ENCODE data around the gene SPDYC.
"Not testable (repeated sequence)": the region's sequence is repeated elsewhere in the genome, so short reads cannot be mapped to it uniquely, and the experiment has no call there.

Gene SPDYC

DNA sequence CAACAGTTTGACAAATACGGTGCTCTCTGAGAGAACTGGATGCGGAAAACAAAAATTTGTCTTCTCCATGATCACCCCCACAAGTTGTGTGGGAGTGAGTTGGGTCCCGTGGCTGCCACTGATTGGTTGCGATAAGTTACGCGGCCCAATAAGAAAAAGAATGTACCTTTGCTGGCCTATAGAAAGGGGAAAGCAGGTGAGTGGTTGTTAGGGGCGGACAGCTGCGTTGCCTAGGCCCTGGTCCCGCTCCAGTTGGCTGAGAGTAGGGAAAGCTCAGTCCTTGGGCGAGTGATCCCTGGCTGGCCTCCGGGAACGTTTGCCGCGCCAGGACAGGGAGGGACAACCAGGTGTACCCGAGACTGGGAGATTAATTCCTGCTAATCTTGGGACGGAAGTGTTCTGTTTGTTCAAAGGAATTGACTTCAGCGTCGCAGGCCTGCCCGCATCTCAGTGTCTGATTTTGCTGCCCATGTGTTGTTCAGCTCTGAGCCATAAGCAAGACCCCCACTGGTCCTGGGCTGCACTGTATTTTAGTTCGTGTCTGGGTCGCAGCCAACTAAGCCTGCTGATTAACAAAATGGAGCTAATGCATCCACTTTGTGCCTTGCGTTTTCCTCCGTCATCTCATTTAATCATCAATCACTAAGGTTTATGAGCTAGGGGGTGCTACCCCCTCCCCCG lies 34.9 kb upstream of the SPDYC start:
- peak; percentile 50 to 71 (median 63) for DNase-seq

DNA sequence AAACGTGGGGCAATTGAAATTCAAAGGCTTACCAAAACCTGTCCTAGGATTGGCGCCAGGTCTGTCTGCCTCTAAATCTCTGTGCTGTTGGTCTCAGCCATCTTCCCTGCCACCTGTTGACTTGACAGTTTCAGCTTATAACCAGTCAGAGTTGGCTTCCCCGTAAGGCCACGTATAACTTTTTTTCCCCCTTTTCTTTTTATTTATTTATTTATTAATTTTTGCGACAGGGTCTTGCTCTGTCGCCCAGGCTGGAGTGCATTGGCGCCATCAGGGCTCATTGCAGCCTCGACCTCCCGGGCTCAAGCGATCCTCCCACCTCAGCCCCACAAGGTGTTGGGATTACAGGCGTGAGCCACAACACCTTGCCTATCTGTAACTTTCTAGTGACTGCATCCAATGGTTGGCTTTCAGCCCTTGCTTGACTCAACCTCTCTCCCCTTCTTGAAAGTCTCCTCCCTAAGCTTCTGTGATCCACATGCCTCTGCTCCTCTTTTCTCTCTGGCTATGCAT lies 34.3 kb upstream of the SPDYC start:
- DNase-seq, result no peak

- no peak for DNase-seq
These were observed 33.4 kb upstream of the SPDYC start for GRCh38 chr11:65136515-65137096.

GRCh38 chr11:65141896-65142494 lies 28.0 kb upstream of the SPDYC start:
- DNase-seq, result no peak

DNA sequence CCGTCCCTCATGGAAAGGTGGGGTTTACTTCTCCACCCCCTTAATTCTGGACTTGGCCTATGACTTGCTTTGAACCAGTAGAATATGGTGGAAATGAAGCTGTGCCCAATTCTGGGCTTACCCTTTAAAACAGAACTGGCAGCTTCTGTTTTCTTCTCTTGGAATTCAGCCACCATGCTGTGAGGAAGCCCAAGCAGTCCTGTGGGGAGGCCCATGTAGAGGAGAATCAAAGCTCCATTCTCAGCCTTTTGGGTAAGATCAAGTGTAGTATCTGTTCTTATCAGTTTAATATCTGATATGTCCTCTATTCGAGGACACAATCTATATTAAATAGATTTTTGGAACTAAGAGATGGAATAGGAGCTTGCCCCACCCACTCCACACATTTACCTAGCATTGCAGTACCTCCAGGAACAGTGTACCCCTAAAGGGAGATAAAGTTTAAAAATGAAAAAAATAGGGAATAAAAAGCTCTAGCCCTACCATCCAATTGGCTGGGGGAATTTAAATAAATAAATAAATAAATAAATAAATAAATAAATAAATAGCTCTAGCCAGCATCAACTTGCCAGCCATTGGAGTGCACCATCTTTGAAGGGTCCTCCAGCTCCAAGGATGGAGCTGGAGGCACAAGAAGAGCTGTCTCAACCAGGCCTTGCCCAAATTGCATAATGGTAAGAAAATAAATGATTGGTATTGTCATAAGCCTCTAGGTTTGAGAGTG lies 22.5 kb upstream of the SPDYC start:
- no peak for DNase-seq

- DNase-seq, result no peak
These were observed 21.4 kb upstream of the SPDYC start for GRCh38 chr11:65148657-65149056.

DNA sequence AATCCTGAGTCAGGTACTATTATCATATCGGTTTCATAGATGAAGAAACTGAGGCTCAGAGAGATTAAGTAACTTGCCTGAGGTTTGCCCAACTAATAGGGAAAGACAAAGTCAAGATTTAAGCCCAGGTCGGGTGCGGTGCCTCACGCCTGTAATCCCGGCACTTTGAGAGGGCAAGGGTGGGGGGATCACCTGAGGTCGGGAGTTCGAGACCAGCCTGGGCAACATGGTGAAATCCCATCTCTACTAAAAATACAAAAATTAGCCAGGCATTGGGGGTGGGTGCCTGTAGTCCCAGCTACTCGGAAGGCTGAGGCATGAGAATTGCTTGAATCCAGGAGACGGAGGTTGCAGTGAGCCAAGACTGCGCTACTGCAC lies 19.9 kb upstream of the SPDYC start:
- DNase-seq, result not testable (repeated sequence)

DNA sequence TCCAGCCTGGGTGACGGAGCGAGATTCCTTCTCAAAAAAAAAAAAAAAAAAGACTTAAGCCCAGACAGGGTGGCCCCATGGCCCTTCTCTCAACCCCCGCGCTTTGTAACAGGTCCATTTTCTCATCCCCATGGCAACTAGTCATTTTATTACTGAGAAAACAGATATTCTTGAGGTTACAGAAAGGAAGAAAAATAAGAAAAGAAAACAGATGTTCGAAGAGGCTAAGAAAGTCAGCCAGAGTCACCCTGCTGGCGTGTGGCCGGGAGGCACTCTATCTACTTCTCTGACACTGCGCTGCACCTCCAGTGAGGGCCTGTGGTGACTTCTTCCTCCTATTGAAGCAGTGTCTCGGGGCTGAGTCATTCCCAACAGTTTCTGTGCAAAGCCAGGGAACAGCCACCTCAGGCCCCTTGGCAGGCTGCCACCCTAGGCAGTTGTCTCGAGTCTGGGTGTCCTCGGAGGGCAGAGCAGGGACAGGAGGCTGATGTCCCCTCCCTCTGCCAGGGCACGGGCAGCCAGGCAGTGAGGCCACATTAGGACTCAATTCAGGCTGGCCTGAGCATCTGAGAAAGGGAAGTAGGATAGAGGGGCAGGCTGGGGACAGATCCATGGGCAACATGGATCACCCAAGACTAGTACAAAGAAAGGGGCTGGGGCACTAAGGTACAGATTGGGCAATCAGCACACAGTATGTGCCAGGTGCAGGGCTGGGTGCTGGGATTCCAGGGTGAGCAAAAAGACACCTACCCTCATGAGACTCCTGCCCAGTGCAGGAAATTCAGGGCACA lies 19.3 kb upstream of the SPDYC start:
- DNase-seq, result no peak

DNA sequence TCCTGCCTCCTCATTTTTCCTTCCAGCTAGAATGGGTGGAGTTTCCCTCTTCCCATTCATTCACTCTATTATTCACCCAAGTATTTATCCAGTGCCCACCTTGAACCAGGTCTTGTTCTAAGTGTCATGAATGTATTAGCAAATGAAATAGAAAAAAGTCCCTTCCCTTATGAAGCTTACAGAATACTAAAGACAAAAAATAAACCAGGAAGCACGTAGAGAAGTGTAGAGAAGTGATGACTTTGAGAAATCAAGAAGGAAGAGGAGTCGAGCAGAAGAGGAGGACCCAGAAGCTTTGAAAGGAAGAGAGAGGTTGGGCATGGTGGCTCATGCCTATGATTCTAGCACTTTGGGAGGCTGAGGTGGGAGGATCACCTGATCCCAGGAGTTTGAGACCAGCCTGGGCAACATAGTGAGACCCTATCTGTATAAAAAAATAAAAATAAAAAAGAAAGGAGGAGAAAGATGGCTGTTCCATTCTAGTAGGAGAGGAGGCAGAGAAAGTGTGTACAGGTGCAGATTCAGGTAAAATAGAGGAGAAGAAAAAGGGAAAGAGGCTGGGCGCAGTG lies 18.6 kb upstream of the SPDYC start:
- no peak for DNase-seq

GRCh38 chr11:65152122-65152521 lies 17.9 kb upstream of the SPDYC start:
- DNase-seq, result no peak

- DNase-seq, result no peak
These were observed 13.8 kb upstream of the SPDYC start for GRCh38 chr11:65156256-65156655.

DNA sequence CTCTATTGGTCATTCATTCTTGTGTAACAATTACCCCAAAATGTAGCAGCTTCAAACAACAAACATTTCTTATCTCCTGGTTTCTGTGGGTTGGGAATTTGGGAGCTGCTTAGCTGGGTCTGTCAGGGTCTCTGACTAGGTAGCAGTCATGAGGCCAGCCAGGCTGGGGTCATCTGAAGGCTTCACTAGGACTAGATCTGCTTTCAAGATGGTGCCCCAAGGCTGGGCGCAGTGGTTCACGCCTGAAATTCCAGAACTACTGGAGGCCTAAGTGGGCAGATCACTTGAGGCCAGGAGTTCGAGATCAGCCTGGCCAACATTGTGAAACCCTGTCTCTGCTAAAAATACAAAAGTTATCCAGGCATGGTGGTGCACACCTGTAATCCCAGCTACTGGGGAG lies 13.1 kb upstream of the SPDYC start:
- no peak for DNase-seq

DNA sequence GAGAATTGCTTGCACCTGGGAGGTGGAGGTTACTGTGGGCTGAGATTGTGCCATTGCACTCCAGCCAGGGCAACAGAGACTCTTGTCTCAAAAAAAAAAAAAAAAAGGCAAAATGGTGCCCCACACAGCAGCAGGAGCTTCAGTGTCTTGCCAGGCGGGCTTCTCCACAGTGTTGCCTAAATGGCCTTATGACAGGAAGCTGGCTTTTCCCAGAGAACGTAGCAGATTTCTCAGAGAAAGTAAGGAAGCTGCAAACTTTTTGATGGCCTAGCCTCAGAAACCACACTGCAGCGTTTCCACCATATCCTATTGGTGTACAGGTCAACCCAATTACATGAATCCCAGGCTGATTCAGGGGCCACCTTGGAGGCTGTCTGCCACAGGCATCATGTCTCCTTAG lies 12.7 kb upstream of the SPDYC start:
- DNase-seq, result no peak

DNA sequence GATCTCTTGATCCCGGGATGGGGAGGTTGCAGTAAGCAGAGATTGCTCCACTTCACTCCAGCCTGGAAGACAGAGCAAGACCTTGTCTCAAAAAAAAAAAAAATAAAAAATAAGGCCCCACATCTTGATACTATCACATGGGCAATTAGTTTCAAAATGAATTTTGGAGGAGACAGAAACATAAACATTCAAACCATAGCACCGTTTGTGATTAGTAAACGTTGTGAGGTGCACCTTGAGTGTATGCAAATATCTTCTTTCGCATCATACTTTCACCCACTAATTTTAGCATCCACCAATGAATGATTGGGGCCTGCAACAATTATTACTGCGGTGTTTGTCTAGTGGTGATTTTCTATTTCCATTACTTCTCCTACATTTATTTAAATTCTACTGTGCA lies 11.0 kb upstream of the SPDYC start:
- DNase-seq, result no peak

- DNase-seq, result no peak
These were observed 9.4 kb upstream of the SPDYC start for GRCh38 chr11:65160643-65161042.

DNA sequence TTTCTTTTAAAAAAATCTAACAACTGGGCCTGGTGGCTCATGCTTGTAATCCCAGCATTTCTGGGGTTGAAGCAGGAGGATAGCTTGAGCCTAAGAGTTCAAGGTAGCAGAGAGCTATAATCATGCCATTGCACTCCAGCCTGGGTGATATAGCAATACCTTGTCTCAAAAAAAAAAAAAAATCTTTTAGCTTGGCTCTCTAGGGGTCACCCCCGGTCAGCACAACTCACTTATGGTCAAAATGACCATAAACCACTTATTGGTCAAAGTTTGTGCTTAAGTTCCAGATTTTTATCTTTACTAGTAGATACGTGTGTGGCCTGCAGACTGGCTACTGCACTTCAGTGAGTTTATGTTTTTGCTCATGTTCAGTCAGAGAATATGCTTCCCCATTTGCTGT lies 6.3 kb upstream of the SPDYC start:
- no peak for DNase-seq

DNA sequence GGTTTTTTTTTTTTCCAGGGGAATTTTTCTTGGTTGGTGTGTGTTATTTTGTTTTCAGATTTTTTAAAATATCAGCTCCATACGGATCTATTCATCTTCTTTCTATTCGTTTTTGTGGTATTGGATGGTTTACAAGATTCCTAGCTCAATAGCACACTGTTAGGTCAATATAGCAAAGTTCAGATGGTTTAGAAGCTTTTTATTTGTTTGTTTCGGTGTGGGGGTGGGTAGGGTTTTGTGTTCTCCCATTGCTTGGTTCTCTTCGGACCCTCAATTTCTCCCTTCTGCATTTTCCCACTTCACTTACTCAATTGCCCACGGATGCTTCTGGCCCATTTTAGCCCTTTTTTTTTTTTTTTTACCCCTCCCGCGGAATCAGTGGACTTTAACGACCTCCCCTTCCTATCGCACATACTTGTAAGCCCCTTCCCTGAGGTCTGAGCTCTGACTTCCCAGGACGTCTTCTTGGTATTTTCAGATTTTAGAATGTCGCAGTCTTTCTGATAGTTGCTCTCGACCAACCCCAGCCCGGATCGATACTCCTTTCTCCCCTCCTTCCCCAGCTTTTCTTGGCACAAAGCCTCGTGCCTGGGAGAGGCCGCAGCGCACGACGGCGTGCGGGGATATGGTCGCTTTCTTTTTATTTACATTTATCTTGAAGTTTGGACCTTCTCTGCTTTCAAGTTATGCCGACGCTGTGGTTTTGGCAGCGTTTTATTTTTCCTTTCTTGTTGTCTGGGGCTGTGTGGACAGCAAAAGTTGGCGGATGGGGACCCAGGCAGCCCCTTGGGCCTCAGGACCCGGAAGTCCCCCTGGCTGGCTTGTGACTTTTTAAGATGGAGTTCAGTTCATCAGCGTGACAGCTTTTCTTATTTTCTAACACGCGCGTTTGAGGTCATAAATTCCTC lies 4.4 kb upstream of the SPDYC start:
- DNase-seq, result no peak

GRCh38 chr11:65166893-65167292 lies 3.1 kb upstream of the SPDYC start:
- no peak for DNase-seq

DNA sequence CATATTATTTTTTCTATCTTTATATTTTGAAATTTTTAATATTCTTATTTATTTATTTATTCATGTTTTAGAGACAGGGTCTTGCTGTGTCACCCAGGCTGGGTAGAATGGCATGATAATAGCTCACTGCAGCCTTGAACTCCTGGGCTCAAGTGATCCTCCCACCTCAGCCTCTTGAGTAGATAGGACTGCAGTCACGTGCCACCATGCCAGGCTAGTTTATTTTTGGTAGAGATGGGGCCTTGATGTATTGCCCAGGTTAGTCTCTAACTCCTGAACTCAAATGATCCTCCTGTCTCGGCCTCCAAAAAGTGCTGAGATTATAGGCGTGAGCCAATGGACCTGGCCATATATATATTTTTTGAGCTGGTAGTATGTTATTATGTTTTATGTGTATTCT lies 2.4 kb upstream of the SPDYC start:
- DNase-seq, result no peak

DNA sequence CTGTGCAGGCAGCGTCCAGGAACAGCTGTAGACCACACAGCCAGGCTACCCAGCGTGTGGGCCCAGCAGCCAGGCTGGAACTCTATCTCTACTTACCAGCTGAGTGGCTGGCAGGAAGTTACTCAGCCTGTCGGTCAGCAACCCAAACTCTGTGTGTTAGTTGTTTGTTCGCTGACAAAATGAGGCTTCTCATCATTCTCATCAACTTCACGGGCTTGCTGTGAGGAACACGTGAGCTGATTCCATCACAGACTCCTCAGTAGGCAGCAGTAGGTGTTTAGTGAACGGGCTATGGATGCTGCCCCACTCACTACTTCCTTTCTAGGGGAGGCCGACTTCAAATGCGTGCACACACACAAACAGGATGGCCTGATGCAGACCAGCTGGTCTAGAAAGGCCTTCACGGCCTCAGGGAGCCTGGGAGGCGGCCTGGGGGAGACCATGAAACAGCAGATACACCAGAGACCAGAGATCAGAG lies 830 bp upstream of the SPDYC start:
- no peak for DNase-seq

- DNase-seq, result no peak
These were observed 2.6 kb downstream of the SPDYC start for GRCh38 chr11:65172600-65172999.

All from activated naive CD4-positive, alpha-beta T cell (primary cell).